ENCODE data around the gene ADGRV1.
"Not testable (repeated sequence)": the region's sequence is repeated elsewhere in the genome, so short reads cannot be mapped to it uniquely, and the experiment has no call there.

ADGRV1 gene

GRCh38 chr5:90595766-90596165, 37.2 kb downstream of the ADGRV1 start:
- not testable (repeated sequence) for DNase-seq

DNA sequence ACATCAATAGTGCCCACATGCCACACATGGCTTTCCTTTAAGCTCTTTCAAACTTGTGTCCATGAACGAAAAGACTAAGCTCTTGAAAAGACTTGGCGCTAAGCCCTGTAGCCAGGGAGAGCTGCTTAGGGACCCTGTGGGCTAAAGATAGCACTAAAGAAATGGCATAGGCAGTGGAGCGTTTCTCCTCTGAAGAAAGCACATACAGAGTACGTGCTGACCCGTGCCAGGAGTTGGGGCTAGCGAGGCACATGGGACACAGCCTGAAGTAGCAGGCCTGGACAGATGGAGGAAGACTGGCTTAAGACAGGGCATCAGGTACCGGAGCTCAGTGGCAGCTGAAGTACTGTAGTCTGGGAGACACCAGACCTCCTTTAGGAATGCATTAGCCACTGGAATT, 39.7 kb downstream of the ADGRV1 start:
- peak in 2 of 14 donors; percentile 11 to 15 for DNase-seq

DNA sequence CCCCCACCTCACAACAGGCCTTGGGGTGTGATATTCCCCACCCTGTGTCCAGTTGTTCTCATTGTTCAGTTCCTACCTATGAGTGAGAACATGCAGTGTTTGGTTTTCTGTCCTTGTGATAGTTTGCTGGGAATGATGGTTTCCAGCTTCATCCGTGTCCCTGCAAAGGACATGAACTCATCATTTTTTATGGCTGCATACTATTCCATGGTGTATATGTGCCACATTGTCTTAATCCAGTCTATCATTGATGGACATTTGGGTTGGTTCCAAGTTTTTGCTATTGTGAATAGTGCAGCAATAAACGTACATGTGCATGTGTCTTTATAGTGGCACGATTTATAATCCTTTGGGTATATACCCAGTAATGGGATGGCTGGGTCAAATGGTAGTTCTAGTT, 41.7 kb downstream of the ADGRV1 start:
- not testable (repeated sequence) for DNase-seq

DNA sequence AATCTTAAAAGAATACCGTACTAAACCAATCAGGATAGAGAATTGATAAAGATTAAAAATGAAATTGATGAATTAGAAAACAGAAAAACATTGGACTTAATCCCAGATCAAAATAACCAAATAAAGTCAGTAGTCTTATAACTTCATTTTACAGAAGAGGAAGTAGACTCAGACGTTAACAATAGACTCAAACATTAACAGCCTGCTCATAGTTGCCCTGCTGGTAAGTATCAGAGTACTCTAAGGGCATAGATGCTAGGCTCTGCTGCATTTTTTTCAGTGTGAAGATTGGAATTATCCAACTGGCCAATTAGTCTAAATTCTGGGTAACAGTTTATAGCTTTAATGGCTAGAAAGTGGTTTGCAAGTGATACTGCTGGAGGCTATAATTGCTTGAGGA, 42.9 kb downstream of the ADGRV1 start:
- DNase-seq = no peak

DNA sequence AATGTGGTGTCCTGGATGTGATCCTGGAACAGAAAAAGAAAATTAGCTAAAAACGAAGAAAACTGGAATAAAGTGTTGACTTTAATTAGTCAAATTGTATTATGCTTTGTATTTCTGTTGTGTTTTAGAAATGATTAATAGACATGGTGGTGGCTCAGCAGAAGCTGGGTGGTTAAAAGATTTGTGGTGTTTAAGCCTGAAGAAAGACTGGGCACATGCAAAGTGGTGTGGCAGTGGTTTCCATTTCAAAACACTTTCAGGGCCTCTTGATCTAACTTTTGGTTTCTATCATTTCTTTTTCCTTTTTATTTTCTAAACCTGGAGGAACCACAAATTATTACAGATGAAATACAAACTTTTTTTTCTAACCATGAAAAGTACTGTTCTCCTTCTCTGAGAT, 44.1 kb downstream of the ADGRV1 start:
- DNase-seq = no peak

DNA sequence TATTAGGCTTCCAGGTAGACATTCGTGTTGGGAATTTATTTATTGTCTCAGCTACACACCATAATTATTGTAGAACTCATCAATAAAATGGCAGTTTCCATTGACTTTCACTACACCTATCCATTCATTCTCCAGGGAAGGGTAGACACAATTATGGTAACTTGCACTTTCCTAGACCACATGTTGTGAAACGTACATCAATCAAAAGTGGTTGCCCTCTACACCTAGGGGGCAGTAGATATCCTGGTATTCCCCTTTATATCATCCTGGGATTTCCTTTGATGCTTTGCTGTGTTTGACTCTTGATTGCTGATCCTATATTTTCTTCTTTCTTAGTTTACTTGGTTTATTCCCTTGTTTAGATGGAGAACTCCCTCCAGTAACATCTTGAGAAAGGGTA, 47.9 kb downstream of the ADGRV1 start:
- DNase-seq = no peak

- no peak for DNase-seq
These were observed 54.3 kb downstream of the ADGRV1 start for GRCh38 chr5:90612919-90613318.

DNA sequence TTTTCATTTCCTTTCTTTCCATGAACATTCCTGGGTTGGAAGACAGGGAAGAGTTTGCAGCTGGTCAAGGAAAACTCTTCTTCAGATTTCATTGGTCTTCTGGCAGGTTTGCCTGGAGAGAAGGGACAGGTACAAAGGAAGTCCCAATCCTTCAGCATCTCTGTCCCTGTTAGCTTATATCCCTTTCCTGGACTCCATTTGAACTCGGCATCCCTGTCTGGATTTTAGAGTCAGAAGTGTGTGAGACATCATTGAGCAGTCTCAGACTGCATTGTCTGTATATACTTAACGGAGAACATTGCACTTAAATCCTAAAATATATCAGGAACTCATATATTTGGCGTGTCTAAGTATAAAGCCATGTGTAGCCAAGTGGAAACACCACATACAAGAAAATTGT, 54.9 kb downstream of the ADGRV1 start:
- no peak for DNase-seq

DNA sequence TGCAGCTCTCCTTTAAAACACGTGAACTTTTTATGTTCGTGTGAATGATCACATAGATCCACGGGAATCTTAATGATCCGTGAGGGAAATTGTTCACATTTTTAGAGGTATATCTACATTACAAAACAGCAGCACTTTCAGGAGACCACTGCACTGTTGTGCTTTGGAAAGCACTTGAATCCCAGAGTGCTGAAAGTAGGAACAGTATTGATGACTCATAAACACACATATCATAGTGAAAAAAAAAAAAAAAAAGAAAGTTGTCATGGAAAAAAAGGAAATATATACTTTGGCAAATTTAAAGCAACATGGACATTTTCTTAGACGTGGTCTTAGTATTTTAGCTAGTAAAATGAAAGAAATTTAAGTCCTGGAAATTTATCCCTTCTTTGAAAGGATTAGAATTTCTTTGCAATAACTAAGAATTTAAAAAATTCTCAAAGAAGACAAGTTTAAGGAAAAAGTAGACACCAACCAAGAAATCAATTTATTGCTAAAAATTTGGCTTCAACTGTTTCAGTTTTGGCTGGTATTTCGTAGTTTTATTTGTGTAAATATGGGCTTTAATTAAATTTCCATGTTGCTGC, 55.4 kb downstream of the ADGRV1 start:
- DNase-seq = no peak

GRCh38 chr5:90615355-90615754, 56.8 kb downstream of the ADGRV1 start:
- no peak for DNase-seq

DNA sequence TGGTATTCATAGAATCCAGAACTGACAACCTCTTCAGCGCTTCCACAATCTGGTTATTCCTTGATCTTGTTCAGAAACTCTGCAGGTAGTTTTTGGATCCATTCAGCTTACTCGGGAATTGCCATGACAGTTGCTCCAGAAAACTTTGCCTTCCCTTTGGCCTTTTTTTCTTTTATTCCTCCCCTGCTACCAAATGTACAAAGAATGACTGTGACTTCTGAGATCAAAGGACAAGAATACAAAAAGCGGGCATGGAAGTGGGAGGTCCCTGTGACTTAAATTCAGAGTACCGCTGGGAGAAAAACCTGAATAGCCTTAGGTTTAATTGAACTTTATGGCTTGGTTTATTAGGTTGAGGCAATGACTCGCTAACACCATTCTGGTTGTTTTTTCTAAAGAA, 59.5 kb downstream of the ADGRV1 start:
- DNase-seq = no peak

DNA sequence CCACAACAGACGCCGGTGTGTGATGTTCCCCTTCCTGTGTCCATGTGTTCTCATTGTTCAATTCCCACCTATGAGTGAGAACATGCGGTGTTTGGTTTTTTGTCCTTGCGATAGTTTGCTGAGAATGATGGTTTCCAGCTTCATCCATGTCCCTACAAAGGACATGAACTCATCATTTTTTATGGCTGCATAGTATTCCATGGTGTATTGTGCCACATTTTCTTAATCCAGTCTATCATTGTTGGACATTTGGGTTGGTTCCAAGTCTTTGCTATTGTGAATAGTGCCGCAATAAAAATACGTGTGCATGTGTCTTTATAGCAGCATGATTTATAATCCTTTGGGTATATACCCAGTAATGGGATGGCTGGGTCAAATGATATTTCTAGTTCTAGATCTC, 61.2 kb downstream of the ADGRV1 start:
- DNase-seq = not testable (repeated sequence)

- no peak for DNase-seq
These were observed 63.3 kb downstream of the ADGRV1 start for GRCh38 chr5:90621848-90622247.

- DNase-seq = no peak
These were observed 67.9 kb downstream of the ADGRV1 start for GRCh38 chr5:90626493-90626892.

- no peak for DNase-seq
These were observed 69.9 kb downstream of the ADGRV1 start for GRCh38 chr5:90628492-90628891.

- no peak for DNase-seq
These were observed 74.2 kb downstream of the ADGRV1 start for GRCh38 chr5:90632791-90633190.

- DNase-seq = no peak
These were observed 78.4 kb downstream of the ADGRV1 start for GRCh38 chr5:90636948-90637347.

- no peak for DNase-seq
These were observed 79.1 kb downstream of the ADGRV1 start for GRCh38 chr5:90637731-90638130.

DNA sequence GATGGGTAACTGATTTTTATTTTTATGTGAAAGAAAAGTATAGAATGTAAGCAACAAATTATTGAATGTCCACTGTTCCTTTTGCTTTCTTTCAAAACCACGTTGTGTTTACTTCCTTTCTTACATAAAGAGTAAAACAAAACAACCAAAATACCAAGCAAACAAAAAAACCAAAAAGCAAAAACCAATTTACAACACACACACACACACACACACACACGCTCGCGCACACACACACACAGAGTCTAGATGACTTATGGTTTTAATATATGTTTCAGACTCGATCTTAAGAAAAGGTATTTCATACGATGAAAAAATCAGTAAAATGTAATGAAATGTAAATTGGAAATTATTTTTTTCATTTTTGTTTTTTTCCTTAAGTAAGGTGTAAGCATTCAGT, 80.3 kb downstream of the ADGRV1 start:
- no peak for DNase-seq

DNA sequence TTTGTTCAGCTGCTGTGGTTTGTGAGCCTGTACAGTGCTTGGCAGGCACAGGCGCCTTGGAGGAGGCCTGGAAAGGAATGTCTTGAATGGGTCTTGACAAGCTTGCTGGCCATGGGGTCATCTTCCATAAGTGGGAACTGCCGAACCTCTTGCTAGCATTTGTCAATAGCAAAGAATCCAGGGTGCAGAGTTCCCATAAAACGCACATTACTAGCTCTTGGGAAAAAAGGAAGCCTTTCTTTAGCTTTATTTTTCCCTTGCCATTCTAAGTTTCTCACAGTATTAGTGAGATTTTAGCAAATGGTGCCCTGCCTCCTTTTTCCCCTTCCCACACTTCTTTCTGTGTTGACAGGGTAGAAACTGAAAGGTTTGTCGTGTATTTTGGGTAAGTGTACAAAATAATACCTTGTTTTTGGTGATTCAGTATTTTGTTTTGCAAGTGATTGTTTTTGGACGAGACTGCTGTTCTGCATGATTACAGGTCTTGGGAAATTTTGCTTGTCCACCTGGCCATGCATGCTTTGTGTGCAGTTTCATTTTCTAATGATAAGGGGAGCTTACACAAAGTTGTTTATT, 82.0 kb downstream of the ADGRV1 start:
- no peak for DNase-seq

- no peak for DNase-seq
These were observed 82.9 kb downstream of the ADGRV1 start for GRCh38 chr5:90641528-90641927.

DNA sequence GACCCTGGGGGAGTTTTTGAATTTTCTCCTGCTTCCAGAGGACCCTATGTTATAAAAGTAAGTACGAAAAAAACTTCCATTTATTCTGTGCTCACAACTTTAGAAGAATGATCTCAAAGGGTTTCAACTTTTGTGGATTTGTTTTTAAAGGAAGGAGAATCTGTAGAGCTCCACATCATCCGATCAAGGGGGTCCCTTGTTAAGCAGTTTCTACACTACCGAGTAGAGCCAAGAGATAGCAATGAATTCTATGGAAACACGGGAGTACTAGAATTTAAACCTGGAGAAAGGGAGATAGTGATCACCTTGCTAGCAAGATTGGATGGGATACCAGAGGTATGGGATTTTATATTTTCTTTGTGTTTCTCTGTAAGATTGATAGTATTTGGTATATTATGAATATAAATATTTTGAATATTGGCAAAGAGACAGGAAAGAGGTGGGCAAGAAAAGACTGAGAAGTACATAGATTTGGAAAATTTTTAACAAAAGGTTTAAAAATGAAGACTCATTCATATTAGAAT, 84.2 kb downstream of the ADGRV1 start:
- no peak for DNase-seq

DNA sequence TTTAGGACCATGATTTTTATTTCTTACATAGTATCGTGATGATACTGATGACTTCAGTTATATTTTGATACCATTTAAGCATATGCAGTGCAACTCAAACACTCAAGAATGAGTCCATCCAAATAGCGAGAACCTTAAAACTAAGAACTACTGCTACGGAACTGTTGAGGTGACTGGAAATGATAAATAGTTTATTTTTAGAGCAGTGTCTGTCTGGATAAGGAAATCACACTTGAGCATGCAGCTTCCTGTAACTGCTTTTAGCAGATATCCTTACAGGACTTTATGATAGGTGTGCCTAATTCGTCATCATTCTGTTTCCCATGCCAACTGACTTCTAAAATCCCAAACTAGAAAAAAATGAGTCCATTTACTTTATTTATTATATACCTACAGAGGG, 85.5 kb downstream of the ADGRV1 start:
- DNase-seq = no peak

DNA sequence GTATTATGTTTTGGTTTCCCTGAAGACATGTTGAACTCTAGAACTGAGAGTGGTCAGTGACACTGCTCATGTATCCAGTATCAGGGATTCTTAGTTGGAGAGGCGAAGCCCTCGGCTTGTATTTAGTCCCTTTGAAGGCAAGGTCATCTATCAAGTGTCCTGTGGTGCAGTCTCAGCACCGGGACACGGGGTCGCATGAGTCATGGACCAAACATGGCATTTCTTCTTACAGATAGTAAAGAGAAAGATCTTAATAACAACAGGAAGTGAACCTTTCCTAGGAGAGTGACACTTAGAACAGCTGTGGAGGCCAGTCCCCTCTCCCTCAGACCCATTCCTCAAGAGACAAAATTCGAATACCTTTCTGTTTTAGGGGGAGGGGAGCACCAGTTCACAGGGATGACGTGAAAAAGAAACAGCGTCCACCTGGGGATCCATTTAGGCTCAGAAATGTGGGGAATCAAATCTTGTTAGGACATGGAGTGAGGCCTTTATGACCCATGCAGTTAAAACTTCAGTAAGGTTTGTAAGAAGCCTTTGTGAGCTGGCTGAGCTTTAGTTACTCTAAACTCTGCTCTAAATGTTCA, 86.5 kb downstream of the ADGRV1 start:
- DNase-seq = no peak
